K562 (cell line): ENCODE data around the gene LAMA1. TPM values are rescaled to one million over a fixed set of nuclear protein-coding genes. Genes with fewer than 3 reads are reported as not detected.

ENCODE experiments used
- ATAC-seq: fragments of 200-7000 bp; cut with Tn5 transposase; 3 replicates; pipeline ENCODE4 v1.9.1; 2020; ENCODE audit warnings: moderate library complexity
- BruUV-seq: library from RNA; stranded (reverse); fragments of 400-500 nt; replicated peaks from 2 replicates; lab custom pipeline; 2021; lab: Mats Ljungman, UMichigan
- CTCF ChIA-PET: fragments of 300-600 bp; formaldehyde crosslinking; extraction: SDS; loops from one replicate; lab custom pipeline; 2021; ENCODE audit warnings: low intra/inter-chr PET ratio; lab: Yijun Ruan, JAX
- POLR2A ChIA-PET: fragments of 300-600, 350-650 bp; sonication (Branson Sonifier 250); formaldehyde crosslinking; extraction: SDS; loops from one replicate; lab custom pipeline; 2021; ENCODE audit warnings: antibody characterized with exemption, inconsistent platforms; lab: Yijun Ruan, JAX
- DNase-seq, 4 experiments: peaks; one replicate each; pipeline versions ENCODE4 v3.0.0 to v3.0.0-alpha.2; 2011 to 2018; ENCODE audit warnings: low spot score in 3 of 4, mixed read lengths in 3 of 4; ENCODE audit errors: extremely low read depth in 1 of 4
- FAIRE-seq: peaks from 2 replicates; lab custom pipeline; 2011; peaks lifted over from hg19 to GRCh38; lab: Jason Lieb, UNC
- H2AFZ ChIP-seq: 2 replicates; pipeline ENCODE4 v1.6.0; 2011; ENCODE audit warnings: low read depth, low read length, control low read depth, inconsistent platforms
- H3K27ac ChIP-seq: fragments of 200-600 bp; 3 replicates; pipeline ENCODE4 v1.8.0; 2011; ENCODE audit warnings: low read depth, mild to moderate bottlenecking, control low read depth, inconsistent platforms, low read length, moderate library complexity, mixed read lengths; ENCODE audit errors: extremely low read depth
- H3K27me3 ChIP-seq, 2 experiments: fragments of 300-600 bp in 1 of 2; 2 replicates in 1 of 2; 3 replicates in 1 of 2; pipeline versions ENCODE4 v1.6.0 to v1.8.0; 2011; ENCODE audit warnings: inconsistent platforms in 2 of 2, low read length in 2 of 2, mild to moderate bottlenecking in 1 of 2, mixed read lengths in 1 of 2, moderate library complexity in 1 of 2; ENCODE audit not compliant: control insufficient read depth in 2 of 2, insufficient read depth in 2 of 2
- H3K36me3 ChIP-seq: fragments of 300-600 bp; 3 replicates; pipeline ENCODE4 v1.8.0; 2011; ENCODE audit warnings: mild to moderate bottlenecking, low read length, inconsistent platforms; ENCODE audit not compliant: control insufficient read depth, insufficient read depth
- H3K4me1 ChIP-seq, 2 experiments: fragments of 200-600 bp in 1 of 2; replicated peaks in 1 of 2; 2 replicates in 1 of 2; 3 replicates in 1 of 2; pipeline versions ENCODE4 v1.5.1 to v1.8.0; 2011; ENCODE audit warnings: inconsistent platforms in 2 of 2, low read length in 2 of 2, mild to moderate bottlenecking in 1 of 2, mixed read lengths in 1 of 2, moderate library complexity in 1 of 2; ENCODE audit not compliant: control insufficient read depth in 2 of 2, insufficient read depth in 2 of 2
- H3K4me2 ChIP-seq: 2 replicates; pipeline ENCODE4 v1.6.1; 2011; ENCODE audit warnings: low read length, control low read depth, inconsistent platforms, mixed read lengths; ENCODE audit not compliant: insufficient read depth
- H3K4me3 ChIP-seq: fragments of 200-600 bp; sonication (generic), shearing (Covaris generic); 2 replicates; pipeline ENCODE4 v1.5.1; 2016; ENCODE audit warnings: control low read depth, inconsistent platforms
- H3K79me2 ChIP-seq: fragments of 200-600 bp; 3 replicates; pipeline ENCODE4 v1.8.0; 2011; ENCODE audit warnings: low read length, inconsistent platforms; ENCODE audit not compliant: control insufficient read depth, insufficient read depth
- H3K9ac ChIP-seq, 2 experiments: 2 replicates each; pipeline versions ENCODE4 v1.6.0 to v1.6.1; 2011; ENCODE audit warnings: low read depth in 2 of 2, low read length in 2 of 2, control low read depth in 1 of 2, inconsistent platforms in 1 of 2, mild to moderate bottlenecking in 1 of 2, mixed read lengths in 1 of 2; ENCODE audit not compliant: insufficient read depth in 1 of 2
- H3K9me1 ChIP-seq: one replicate; pipeline ENCODE4 v1.6.0; 2011; ENCODE audit warnings: inconsistent platforms, mild to moderate bottlenecking, low read length, moderate library complexity; ENCODE audit not compliant: control insufficient read depth, insufficient read depth
- H3K9me3 ChIP-seq: replicated peaks from 2 replicates; pipeline ENCODE4 v1.5.1; 2011; ENCODE audit warnings: low read depth, low read length, inconsistent platforms; ENCODE audit not compliant: control insufficient read depth, insufficient read depth
- H4K20me1 ChIP-seq: replicated peaks from 2 replicates; pipeline ENCODE4 v1.6.1; 2011; ENCODE audit warnings: low read length, inconsistent platforms, mixed read lengths; ENCODE audit not compliant: control insufficient read depth, insufficient read depth
- ADNP ChIP-seq: fragments of 200-800 bp; sonication (Bioruptor generic); IDR thresholded peaks from 2 replicates; pipeline ENCODE4 v1.6.1; 2016; ENCODE audit warnings: missing genetic modification characterization, missing compliant biosample characterization
- DIDO1 ChIP-seq: fragments of 450-650 bp; IDR thresholded peaks from 2 replicates; pipeline ENCODE4 v1.6.1; 2016; ENCODE audit warnings: low read depth, missing biosample characterization, missing genetic modification characterization
- E2F3 ChIP-seq: fragments of 250-450 bp; sonication (Bioruptor Pico); IDR thresholded peaks from 2 replicates; pipeline ENCODE4 v1.4.0; 2020; ENCODE audit warnings: mild to moderate bottlenecking
- RFX5 ChIP-seq: IDR thresholded peaks from 2 replicates; pipeline ENCODE4 v1.6.1; 2011; ENCODE audit warnings: low read depth, mild to moderate bottlenecking, improper control_type of control experiment, low read length
- SRSF7 ChIP-seq: fragments of 200-400 bp; formaldehyde crosslinking; optimal IDR thresholded peaks from 2 replicates; pipeline ENCODE3; 2017; ENCODE audit warnings: mild to moderate bottlenecking, low read depth, low read length
- ZBED1 ChIP-seq: IDR thresholded peaks from 2 replicates; pipeline ENCODE4 v1.6.1; 2014
- ZNF197 ChIP-seq: fragments of 200-800 bp; sonication (Bioruptor generic); IDR thresholded peaks from 2 replicates; pipeline ENCODE4 v1.6.1; 2016; ENCODE audit warnings: low read depth, missing genetic modification characterization, missing compliant biosample characterization
- ZNF282 ChIP-seq: sonication (generic); formaldehyde crosslinking; IDR thresholded peaks from 2 replicates; pipeline ENCODE4 v1.8.1; 2023; ENCODE audit warnings: missing genetic modification reagents
- WGBS: fragments of 100-300 bp; shearing (Covaris generic); methylation state at CpG from one replicate; pipeline ENCODE4 v1.1.6; 2016; ENCODE audit warnings: low coverage, mixed read lengths; ENCODE audit not compliant: insufficient coverage; ENCODE audit errors: missing lambda C conversion rate; 5-methylcytosine and 5-hydroxymethylcytosine counted together
- in situ Hi-C: fragments of 300-500 bp; cut with MboI; formaldehyde crosslinking; loops from 4 replicates; pipeline ENCODE4 v1.15.0; 2018; ENCODE audit warnings: inconsistent platforms, mixed read lengths
- intact Hi-C: fragments of 100-400 bp; cut with micrococcal nuclease; formaldehyde crosslinking; loops from 2 replicates; pipeline ENCODE4 v1.14.2; 2022
- polyA plus RNA-seq, 8 experiments: library from polyadenylated mRNA; depleted of rRNA in 4 of 8; stranded (reverse) in 5 of 8; unstranded in 3 of 8; fragments of >200 nt; fragmentation: Nextera tagmentation in 2 of 8; fragmentation: Illumina TruSeq in 1 of 8; extraction: Ambion mirVana in 2 of 8; extraction: Trizol in 1 of 8; gene quantifications; 2 replicates each; pipeline versions ENCODE4 v1.2.1 to v1.2.3, GENCODE V29; 2011 to 2014; ENCODE audit warnings: inconsistent platforms in 1 of 8, missing spikeins in 1 of 8
- total RNA-seq, 7 experiments: library from RNA; depleted of rRNA in 6 of 7; stranded (reverse); fragments of >200 nt in 6 of 7; fragmentation: Illumina TruSeq in 2 of 7; extraction: Trizol in 2 of 7; gene quantifications; 2 replicates each; pipeline versions ENCODE4 v1.2.1 to v1.2.3, GENCODE V29; 2011 to 2021; ENCODE audit warnings: low replicate concordance in 1 of 7
- TF ChIP-seq, protein P1 (sequence below), 2 experiments: fragments of 450-650 bp in 1 of 2; sonication (generic) in 1 of 2; formaldehyde crosslinking; conservative IDR thresholded peaks; 2 replicates each; pipeline versions ENCODE4 v1.4.0 to v1.8.1; 2020 to 2022; ENCODE audit warnings: mild to moderate bottlenecking in 1 of 2, missing genetic modification reagents in 1 of 2
- TF ChIP-seq, protein P2 (sequence below), 2 experiments: fragments of 450-650 bp in 1 of 2; IDR thresholded peaks; 2 replicates each; pipeline ENCODE4 v1.6.1; 2011 to 2017; ENCODE audit warnings: low read depth in 2 of 2, antibody characterized with exemption in 1 of 2, borderline replicate concordance in 1 of 2, low read length in 1 of 2, mild to moderate bottlenecking in 1 of 2, mixed read lengths in 1 of 2; ENCODE audit not compliant: control insufficient read depth in 1 of 2

LAMA1 gene
- total and polyA plus RNA-seq, 9 of the 15 experiments (the other 6 are each of a cell fraction or from before 2014, with no cell fraction given), result 0.04 TPM; not detected in 8

GRCh38 chr18:7038330-7038851 lies 79.2 kb downstream of the LAMA1 start (continued):
- TF ChIP-seq ZNF282 (CRISPR knock-in tag) (no peak), RFX5 (no peak)

GRCh38 chr18:7037470-7037869 lies 80.1 kb downstream of the LAMA1 start:
- Histone ChIP-seq H3K9me3 (no peaks in the 10 kb centered on the region), H3K27ac (no peak overlapping the region), H3K9me1 (no peaks in the 10 kb centered on the region), H3K9ac (no peak overlapping the region), H3K36me3 (no peaks in the 10 kb centered on the region), H3K79me2 (no peaks in the 10 kb centered on the region), H3K4me2 (no peak overlapping the region), H3K4me1 (no peaks in the 10 kb centered on the region), H4K20me1 (no peaks in the 10 kb centered on the region), H3K4me3 (no peak overlapping the region), H3K27me3 (peaks cover 3 to 4% of the 10 kb centered on the region in 2 experiments; a peak in 3 of 5 replicates), H2AFZ (no peak overlapping the region)
- no peak for DNase-seq
- CTCF ChIA-PET, result interaction anchor here (0.8 kb wide), 1 partner anchor 141 kb away, joined by 3 read pairs; no protein-coding TSS in a partner anchor
- WGBS, result 8% methylated on average over 11 of the region's 11 CpGs
- TF ChIP-seq ADNP, result no peak
- TF ChIP-seq E2F3 (CRISPR knock-in tag), result no peak
- TF ChIP-seq DIDO1, result no peak
- no peak for TF ChIP-seq ZNF197 (CRISPR knock-in tag)
- no peak for TF ChIP-seq ZBED1
- TF ChIP-seq, protein P1, sequence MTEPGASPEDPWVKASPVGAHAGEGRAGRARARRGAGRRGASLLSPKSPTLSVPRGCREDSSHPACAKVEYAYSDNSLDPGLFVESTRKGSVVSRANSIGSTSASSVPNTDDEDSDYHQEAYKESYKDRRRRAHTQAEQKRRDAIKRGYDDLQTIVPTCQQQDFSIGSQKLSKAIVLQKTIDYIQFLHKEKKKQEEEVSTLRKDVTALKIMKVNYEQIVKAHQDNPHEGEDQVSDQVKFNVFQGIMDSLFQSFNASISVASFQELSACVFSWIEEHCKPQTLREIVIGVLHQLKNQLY (CRISPR knock-in tag; conservative IDR thresholded peaks at IDR 0.05), result no peak
- TF ChIP-seq SRSF7, result no peak
- TF ChIP-seq, protein P2, sequence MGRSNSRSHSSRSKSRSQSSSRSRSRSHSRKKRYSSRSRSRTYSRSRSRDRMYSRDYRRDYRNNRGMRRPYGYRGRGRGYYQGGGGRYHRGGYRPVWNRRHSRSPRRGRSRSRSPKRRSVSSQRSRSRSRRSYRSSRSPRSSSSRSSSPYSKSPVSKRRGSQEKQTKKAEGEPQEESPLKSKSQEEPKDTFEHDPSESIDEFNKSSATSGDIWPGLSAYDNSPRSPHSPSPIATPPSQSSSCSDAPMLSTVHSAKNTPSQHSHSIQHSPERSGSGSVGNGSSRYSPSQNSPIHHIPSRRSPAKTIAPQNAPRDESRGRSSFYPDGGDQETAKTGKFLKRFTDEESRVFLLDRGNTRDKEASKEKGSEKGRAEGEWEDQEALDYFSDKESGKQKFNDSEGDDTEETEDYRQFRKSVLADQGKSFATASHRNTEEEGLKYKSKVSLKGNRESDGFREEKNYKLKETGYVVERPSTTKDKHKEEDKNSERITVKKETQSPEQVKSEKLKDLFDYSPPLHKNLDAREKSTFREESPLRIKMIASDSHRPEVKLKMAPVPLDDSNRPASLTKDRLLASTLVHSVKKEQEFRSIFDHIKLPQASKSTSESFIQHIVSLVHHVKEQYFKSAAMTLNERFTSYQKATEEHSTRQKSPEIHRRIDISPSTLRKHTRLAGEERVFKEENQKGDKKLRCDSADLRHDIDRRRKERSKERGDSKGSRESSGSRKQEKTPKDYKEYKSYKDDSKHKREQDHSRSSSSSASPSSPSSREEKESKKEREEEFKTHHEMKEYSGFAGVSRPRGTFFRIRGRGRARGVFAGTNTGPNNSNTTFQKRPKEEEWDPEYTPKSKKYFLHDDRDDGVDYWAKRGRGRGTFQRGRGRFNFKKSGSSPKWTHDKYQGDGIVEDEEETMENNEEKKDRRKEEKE (IDR thresholded peaks at IDR 0.05; ENCODE audit: borderline replicate concordance in 1 of 2, control insufficient read depth in 1 of 2, low read depth in 2 of 2, low read length in 1 of 2), result no peak
- POLR2A ChIA-PET, result interaction anchor here (1.0 kb wide), 1 partner anchor 9 kb away, joined by 3 read pairs; no protein-coding TSS in a partner anchor
- BruUV-seq, result no TSS peak
- no peak for FAIRE-seq
- intact Hi-C loops, result no loop called here
- ATAC-seq, result no peak
- in situ Hi-C loops, result loop anchor here (5.0 kb wide), 1 partner anchor 115 kb away; no protein-coding TSS in a partner anchor
